ENCODE measurements around the gene F11R.

DNA sequence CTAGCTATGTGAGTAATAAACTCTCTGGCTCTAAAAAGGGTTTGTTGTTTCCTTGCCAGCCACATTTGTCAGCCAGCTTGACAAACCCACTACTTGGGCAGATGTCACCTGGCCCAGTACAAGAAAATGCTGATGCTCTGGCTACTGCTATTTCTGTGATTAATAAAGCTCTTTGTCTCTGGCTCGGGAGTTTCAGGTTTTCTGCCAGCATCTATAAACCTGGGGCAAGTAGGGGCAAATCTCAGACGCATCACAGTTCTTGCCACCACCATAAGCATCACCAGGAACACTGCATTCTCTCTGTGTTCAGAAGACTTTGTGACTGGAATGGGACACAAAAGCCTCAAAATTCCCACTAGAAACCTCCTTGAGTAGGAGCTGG is 68.8 kb downstream of the F11R start:
- TF ChIP-seq, protein P1, sequence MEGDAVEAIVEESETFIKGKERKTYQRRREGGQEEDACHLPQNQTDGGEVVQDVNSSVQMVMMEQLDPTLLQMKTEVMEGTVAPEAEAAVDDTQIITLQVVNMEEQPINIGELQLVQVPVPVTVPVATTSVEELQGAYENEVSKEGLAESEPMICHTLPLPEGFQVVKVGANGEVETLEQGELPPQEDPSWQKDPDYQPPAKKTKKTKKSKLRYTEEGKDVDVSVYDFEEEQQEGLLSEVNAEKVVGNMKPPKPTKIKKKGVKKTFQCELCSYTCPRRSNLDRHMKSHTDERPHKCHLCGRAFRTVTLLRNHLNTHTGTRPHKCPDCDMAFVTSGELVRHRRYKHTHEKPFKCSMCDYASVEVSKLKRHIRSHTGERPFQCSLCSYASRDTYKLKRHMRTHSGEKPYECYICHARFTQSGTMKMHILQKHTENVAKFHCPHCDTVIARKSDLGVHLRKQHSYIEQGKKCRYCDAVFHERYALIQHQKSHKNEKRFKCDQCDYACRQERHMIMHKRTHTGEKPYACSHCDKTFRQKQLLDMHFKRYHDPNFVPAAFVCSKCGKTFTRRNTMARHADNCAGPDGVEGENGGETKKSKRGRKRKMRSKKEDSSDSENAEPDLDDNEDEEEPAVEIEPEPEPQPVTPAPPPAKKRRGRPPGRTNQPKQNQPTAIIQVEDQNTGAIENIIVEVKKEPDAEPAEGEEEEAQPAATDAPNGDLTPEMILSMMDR (tag by site-specific recombination; IDR thresholded peaks at IDR 0.05) = no peak
- TF ChIP-seq TCF7L2 (IDR thresholded peaks at IDR 0.05; ENCODE audit: borderline replicate concordance, low read depth, low read length) = no peak
- TF ChIP-seq PBX3 (CRISPR knock-in tag; IDR thresholded peaks at IDR 0.05) = no peak
